ENCODE measurements around the gene ANKLE2.

DNA sequence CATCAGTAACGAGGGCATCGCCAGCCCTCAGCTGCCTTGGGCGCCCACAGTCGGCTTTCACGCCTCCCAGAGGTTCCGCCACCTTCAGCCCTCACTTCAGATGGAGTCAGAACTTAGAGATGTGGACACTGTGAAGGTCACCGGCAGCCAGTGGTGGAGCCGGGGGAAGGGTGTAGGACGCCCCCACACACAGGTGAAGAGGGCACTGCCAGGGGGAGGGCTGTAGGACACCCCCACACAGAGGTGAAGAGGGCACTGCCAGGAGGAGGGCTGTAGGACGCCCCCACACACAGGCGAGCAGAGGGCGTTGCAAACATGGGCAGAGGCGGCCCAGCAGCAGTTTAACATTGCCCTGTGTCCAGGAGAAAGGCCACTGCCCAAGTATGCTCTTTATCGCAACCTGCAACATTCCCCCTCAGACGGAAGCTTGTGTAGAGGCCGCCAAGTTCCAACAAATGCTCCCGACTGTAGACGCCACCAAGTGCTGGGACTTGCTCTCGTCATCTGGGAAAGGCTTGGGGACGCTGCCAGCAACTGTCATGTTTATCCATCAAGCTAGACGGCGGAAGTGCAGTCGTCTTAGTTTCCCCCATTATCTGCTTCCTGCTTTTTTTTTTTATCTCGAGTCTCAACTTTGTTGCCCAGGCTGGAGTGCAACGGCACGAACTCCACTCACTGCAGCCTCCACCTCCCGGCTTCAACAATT lies 4.9 kb upstream of the ANKLE2 start:
- TF ChIP-seq, protein P1, sequence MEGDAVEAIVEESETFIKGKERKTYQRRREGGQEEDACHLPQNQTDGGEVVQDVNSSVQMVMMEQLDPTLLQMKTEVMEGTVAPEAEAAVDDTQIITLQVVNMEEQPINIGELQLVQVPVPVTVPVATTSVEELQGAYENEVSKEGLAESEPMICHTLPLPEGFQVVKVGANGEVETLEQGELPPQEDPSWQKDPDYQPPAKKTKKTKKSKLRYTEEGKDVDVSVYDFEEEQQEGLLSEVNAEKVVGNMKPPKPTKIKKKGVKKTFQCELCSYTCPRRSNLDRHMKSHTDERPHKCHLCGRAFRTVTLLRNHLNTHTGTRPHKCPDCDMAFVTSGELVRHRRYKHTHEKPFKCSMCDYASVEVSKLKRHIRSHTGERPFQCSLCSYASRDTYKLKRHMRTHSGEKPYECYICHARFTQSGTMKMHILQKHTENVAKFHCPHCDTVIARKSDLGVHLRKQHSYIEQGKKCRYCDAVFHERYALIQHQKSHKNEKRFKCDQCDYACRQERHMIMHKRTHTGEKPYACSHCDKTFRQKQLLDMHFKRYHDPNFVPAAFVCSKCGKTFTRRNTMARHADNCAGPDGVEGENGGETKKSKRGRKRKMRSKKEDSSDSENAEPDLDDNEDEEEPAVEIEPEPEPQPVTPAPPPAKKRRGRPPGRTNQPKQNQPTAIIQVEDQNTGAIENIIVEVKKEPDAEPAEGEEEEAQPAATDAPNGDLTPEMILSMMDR (IDR thresholded peaks at IDR 0.05), result no peak
- no peak for TF ChIP-seq POLR2A (IDR thresholded peaks at IDR 0.05)
